WTC11 (cell line): Measurements from ENCODE around the gene TRIM26. TPM values are rescaled to one million over a fixed set of nuclear protein-coding genes. Genes with fewer than 3 reads are reported as not detected.

Experiments
- ATAC-seq: fragments of 200-7000 bp; cut with Tn5 transposase; 2 replicates; pipeline ENCODE4 v1.10.0; 2021; ENCODE audit warnings: mild to moderate bottlenecking, moderate library complexity
- CTCF ChIA-PET: fragments of 300-600 bp; sonication (Branson Sonifier 250); formaldehyde crosslinking; loops from one replicate; lab custom pipeline; 2021; ENCODE audit warnings: antibody characterized with exemption; lab: Charles Lee
- POLR2A ChIA-PET: fragments of 350-600 bp; sonication (Branson Sonifier 250); formaldehyde crosslinking; loops from one replicate; lab custom pipeline; 2021; ENCODE audit warnings: antibody characterized with exemption; lab: Charles Lee
- DNase-seq: peaks from one replicate; pipeline ENCODE4 v3.0.0; 2021; ENCODE audit warnings: low spot score
- H3K27ac Mint-ChIP-seq: 2 replicates; pipeline ENCODE4 v1.8.0; 2021; ENCODE audit warnings: mixed read lengths
- H3K27me3 Mint-ChIP-seq: 2 replicates; pipeline ENCODE4 v1.8.0; 2021; ENCODE audit warnings: low read depth, mild to moderate bottlenecking, moderate library complexity, mixed read lengths
- H3K36me3 Mint-ChIP-seq: 2 replicates; pipeline ENCODE4 v1.8.0; 2021; ENCODE audit warnings: mixed read lengths
- H3K4me1 Mint-ChIP-seq: 2 replicates; pipeline ENCODE4 v1.8.0; 2022; ENCODE audit warnings: mixed read lengths
- H3K4me3 Mint-ChIP-seq: 2 replicates; pipeline ENCODE4 v1.8.0; 2021; ENCODE audit warnings: mild to moderate bottlenecking, moderate library complexity, mixed read lengths
- H3K9me3 Mint-ChIP-seq: 2 replicates; pipeline ENCODE4 v1.8.0; 2021; ENCODE audit warnings: mixed read lengths
- ATF1 ChIP-seq: sonication (generic); formaldehyde crosslinking; IDR thresholded peaks from 2 replicates; pipeline ENCODE4 v1.8.1; 2023; ENCODE audit warnings: mild to moderate bottlenecking, moderate library complexity, missing genetic modification reagents
- ESRRA ChIP-seq: sonication (generic); formaldehyde crosslinking; IDR thresholded peaks from 2 replicates; pipeline ENCODE4 v1.8.1; 2022; ENCODE audit warnings: mild to moderate bottlenecking, missing genetic modification reagents, borderline replicate concordance
- FOXJ3 ChIP-seq: sonication (generic); formaldehyde crosslinking; IDR thresholded peaks from 2 replicates; pipeline ENCODE4 v1.9.0; 2021; ENCODE audit warnings: missing genetic modification reagents, mild to moderate bottlenecking, borderline replicate concordance
- FOXK1 ChIP-seq: sonication (generic); formaldehyde crosslinking; IDR thresholded peaks from 2 replicates; pipeline ENCODE4 v1.8.0; 2022; ENCODE audit warnings: mild to moderate bottlenecking, moderate library complexity, missing genetic modification reagents
- IRF2 ChIP-seq: sonication (generic); formaldehyde crosslinking; IDR thresholded peaks from 2 replicates; pipeline ENCODE4 v1.8.0; 2022; ENCODE audit warnings: low read depth, missing genetic modification reagents, borderline replicate concordance
- NR2C2 ChIP-seq: sonication (generic); formaldehyde crosslinking; IDR thresholded peaks from 2 replicates; pipeline ENCODE4 v1.8.0; 2022; ENCODE audit warnings: mild to moderate bottlenecking, missing genetic modification reagents
- NR3C1 ChIP-seq: sonication (generic); formaldehyde crosslinking; conservative IDR thresholded peaks from 2 replicates; pipeline ENCODE4 v1.8.1; 2023; ENCODE audit warnings: low read depth, mild to moderate bottlenecking, missing genetic modification reagents
- TCF7 ChIP-seq: sonication (generic); formaldehyde crosslinking; IDR thresholded peaks from 2 replicates; pipeline ENCODE4 v1.8.0; 2022; ENCODE audit warnings: mild to moderate bottlenecking, low read depth, missing genetic modification reagents, moderate library complexity
- total RNA-seq: library from RNA; stranded (reverse); gene quantifications from 3 replicates; pipeline ENCODE4 v1.2.3, GENCODE V29; 2021
- TF ChIP-seq, protein P1 (sequence below): sonication (generic); formaldehyde crosslinking; IDR thresholded peaks from 2 replicates; pipeline ENCODE4 v1.8.1; 2023; ENCODE audit warnings: mild to moderate bottlenecking, missing genetic modification reagents
- TF ChIP-seq, protein P2 (sequence below): sonication (generic); formaldehyde crosslinking; IDR thresholded peaks from 2 replicates; pipeline ENCODE4 v1.8.0; 2023; ENCODE audit warnings: missing genetic modification reagents, mild to moderate bottlenecking, borderline replicate concordance
- TF ChIP-seq, protein P3 (sequence below): sonication (generic); formaldehyde crosslinking; IDR thresholded peaks from 2 replicates; pipeline ENCODE4 v1.8.0; 2022; ENCODE audit warnings: missing genetic modification reagents
- TF ChIP-seq, protein P4 (sequence below): sonication (generic); formaldehyde crosslinking; conservative IDR thresholded peaks from 2 replicates; pipeline ENCODE4 v1.8.1; 2022; ENCODE audit warnings: mild to moderate bottlenecking, missing genetic modification reagents
- TF ChIP-seq, protein P5 (sequence below): sonication (generic); formaldehyde crosslinking; IDR thresholded peaks from 2 replicates; pipeline ENCODE4 v1.8.1; 2023; ENCODE audit warnings: mild to moderate bottlenecking, missing genetic modification reagents
- TF ChIP-seq, protein P6 (sequence below): sonication (generic); formaldehyde crosslinking; IDR thresholded peaks from 2 replicates; pipeline ENCODE4 v1.8.0; 2023; ENCODE audit warnings: missing genetic modification reagents
- TF ChIP-seq, protein P7 (sequence below): fragments of 250-450 bp; sonication (Bioruptor Pico); IDR thresholded peaks from 2 replicates; pipeline ENCODE4 v1.9.0; 2021; ENCODE audit warnings: moderate library complexity, mild to moderate bottlenecking, inconsistent platforms, borderline replicate concordance
- TF ChIP-seq, protein P8 (sequence below): sonication (generic); formaldehyde crosslinking; IDR thresholded peaks from 2 replicates; pipeline ENCODE4 v1.8.0; 2022; ENCODE audit warnings: mild to moderate bottlenecking, missing genetic modification reagents
- TF ChIP-seq, protein P9 (sequence below): sonication (generic); formaldehyde crosslinking; IDR thresholded peaks from 2 replicates; pipeline ENCODE4 v1.8.1; 2023; ENCODE audit warnings: mild to moderate bottlenecking, missing genetic modification reagents, borderline replicate concordance

The TRIM26 gene
- total RNA-seq, 1 experiment from 2014 or later: 27.7 TPM

DNA sequence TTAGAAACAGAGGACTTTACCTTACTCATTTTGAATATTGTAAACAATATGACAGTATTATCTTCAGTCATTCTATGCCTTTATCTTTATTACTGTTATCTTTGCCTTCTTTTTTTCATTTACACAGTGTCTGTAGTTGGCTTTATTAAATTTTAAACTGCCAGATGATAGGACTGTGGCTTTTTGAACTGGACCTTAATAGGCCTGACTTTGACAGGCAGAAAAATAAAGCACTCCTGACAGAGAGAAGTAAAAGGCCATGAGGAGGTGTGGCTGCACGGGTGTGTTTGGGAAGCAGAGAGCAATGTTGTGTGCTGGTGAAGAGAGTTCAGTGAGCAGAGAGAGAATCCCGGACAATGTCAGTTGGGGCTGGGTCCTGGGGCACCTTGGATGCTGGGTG lies 69.4 kb downstream of the TRIM26 start (continued):
- TF ChIP-seq, protein P1, sequence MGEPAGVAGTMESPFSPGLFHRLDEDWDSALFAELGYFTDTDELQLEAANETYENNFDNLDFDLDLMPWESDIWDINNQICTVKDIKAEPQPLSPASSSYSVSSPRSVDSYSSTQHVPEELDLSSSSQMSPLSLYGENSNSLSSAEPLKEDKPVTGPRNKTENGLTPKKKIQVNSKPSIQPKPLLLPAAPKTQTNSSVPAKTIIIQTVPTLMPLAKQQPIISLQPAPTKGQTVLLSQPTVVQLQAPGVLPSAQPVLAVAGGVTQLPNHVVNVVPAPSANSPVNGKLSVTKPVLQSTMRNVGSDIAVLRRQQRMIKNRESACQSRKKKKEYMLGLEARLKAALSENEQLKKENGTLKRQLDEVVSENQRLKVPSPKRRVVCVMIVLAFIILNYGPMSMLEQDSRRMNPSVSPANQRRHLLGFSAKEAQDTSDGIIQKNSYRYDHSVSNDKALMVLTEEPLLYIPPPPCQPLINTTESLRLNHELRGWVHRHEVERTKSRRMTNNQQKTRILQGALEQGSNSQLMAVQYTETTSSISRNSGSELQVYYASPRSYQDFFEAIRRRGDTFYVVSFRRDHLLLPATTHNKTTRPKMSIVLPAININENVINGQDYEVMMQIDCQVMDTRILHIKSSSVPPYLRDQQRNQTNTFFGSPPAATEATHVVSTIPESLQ (CRISPR knock-in tag): no peak
- TF ChIP-seq TCF7 (CRISPR knock-in tag): no peak
- TF ChIP-seq, protein P2, sequence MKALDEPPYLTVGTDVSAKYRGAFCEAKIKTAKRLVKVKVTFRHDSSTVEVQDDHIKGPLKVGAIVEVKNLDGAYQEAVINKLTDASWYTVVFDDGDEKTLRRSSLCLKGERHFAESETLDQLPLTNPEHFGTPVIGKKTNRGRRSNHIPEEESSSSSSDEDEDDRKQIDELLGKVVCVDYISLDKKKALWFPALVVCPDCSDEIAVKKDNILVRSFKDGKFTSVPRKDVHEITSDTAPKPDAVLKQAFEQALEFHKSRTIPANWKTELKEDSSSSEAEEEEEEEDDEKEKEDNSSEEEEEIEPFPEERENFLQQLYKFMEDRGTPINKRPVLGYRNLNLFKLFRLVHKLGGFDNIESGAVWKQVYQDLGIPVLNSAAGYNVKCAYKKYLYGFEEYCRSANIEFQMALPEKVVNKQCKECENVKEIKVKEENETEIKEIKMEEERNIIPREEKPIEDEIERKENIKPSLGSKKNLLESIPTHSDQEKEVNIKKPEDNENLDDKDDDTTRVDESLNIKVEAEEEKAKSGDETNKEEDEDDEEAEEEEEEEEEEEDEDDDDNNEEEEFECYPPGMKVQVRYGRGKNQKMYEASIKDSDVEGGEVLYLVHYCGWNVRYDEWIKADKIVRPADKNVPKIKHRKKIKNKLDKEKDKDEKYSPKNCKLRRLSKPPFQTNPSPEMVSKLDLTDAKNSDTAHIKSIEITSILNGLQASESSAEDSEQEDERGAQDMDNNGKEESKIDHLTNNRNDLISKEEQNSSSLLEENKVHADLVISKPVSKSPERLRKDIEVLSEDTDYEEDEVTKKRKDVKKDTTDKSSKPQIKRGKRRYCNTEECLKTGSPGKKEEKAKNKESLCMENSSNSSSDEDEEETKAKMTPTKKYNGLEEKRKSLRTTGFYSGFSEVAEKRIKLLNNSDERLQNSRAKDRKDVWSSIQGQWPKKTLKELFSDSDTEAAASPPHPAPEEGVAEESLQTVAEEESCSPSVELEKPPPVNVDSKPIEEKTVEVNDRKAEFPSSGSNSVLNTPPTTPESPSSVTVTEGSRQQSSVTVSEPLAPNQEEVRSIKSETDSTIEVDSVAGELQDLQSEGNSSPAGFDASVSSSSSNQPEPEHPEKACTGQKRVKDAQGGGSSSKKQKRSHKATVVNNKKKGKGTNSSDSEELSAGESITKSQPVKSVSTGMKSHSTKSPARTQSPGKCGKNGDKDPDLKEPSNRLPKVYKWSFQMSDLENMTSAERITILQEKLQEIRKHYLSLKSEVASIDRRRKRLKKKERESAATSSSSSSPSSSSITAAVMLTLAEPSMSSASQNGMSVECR (CRISPR knock-in tag): no peak
- TF ChIP-seq, all 79 proteins: peak for 0

DNA sequence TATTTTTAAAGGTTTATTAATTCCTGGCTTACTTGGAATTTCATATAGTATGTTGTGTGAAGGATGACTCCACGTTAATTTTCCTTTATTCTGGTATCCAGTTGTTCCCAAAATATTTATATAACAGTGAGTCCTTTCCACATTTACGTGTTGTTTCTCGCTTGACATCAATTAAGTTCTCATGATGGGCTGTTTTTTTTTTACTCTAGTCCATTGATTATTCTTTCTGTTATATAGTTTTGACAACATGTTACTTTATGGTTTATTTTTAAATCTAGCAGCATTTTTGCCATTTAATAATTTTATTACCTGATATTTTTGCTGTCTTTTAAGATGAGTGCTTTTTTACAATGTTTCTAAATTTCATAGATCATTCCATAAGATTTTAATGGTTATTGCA lies 70.5 kb downstream of the TRIM26 start:
- no peak for ATAC-seq
- Mint-ChIP-seq H3K4me1 (peaks cover 4% of the 10 kb centered on the region), H3K27me3 (peaks cover 39% of the 10 kb centered on the region), H3K4me3 (no peak overlapping the region), H3K9me3 (no peaks in the 10 kb centered on the region), H3K36me3 (no peaks in the 10 kb centered on the region), H3K27ac (no peak overlapping the region)
- POLR2A ChIA-PET: interaction anchor here (0.7 kb wide), 1 partner anchor 186 kb away, joined by 11 read pairs; no protein-coding TSS in a partner anchor
- DNase-seq: no peak
- CTCF ChIA-PET: interaction anchor here (1.2 to 2.7 kb wide), 2 partner anchors 12 to 39 kb away, joined by 4 to 11 read pairs; no protein-coding TSS in a partner anchor
- TF ChIP-seq, protein P3, sequence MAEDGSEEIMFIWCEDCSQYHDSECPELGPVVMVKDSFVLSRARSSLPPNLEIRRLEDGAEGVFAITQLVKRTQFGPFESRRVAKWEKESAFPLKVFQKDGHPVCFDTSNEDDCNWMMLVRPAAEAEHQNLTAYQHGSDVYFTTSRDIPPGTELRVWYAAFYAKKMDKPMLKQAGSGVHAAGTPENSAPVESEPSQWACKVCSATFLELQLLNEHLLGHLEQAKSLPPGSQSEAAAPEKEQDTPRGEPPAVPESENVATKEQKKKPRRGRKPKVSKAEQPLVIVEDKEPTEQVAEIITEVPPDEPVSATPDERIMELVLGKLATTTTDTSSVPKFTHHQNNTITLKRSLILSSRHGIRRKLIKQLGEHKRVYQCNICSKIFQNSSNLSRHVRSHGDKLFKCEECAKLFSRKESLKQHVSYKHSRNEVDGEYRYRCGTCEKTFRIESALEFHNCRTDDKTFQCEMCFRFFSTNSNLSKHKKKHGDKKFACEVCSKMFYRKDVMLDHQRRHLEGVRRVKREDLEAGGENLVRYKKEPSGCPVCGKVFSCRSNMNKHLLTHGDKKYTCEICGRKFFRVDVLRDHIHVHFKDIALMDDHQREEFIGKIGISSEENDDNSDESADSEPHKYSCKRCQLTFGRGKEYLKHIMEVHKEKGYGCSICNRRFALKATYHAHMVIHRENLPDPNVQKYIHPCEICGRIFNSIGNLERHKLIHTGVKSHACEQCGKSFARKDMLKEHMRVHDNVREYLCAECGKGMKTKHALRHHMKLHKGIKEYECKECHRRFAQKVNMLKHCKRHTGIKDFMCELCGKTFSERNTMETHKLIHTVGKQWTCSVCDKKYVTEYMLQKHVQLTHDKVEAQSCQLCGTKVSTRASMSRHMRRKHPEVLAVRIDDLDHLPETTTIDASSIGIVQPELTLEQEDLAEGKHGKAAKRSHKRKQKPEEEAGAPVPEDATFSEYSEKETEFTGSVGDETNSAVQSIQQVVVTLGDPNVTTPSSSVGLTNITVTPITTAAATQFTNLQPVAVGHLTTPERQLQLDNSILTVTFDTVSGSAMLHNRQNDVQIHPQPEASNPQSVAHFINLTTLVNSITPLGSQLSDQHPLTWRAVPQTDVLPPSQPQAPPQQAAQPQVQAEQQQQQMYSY (CRISPR knock-in tag): no peak
- TF ChIP-seq ESRRA (CRISPR knock-in tag): no peak
- TF ChIP-seq FOXJ3 (CRISPR knock-in tag): no peak
- TF ChIP-seq, protein P4, sequence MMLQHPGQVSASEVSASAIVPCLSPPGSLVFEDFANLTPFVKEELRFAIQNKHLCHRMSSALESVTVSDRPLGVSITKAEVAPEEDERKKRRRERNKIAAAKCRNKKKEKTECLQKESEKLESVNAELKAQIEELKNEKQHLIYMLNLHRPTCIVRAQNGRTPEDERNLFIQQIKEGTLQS (CRISPR knock-in tag): no peak
- TF ChIP-seq, protein P5, sequence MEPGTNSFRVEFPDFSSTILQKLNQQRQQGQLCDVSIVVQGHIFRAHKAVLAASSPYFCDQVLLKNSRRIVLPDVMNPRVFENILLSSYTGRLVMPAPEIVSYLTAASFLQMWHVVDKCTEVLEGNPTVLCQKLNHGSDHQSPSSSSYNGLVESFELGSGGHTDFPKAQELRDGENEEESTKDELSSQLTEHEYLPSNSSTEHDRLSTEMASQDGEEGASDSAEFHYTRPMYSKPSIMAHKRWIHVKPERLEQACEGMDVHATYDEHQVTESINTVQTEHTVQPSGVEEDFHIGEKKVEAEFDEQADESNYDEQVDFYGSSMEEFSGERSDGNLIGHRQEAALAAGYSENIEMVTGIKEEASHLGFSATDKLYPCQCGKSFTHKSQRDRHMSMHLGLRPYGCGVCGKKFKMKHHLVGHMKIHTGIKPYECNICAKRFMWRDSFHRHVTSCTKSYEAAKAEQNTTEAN (CRISPR knock-in tag): no peak
- TF ChIP-seq, protein P6, sequence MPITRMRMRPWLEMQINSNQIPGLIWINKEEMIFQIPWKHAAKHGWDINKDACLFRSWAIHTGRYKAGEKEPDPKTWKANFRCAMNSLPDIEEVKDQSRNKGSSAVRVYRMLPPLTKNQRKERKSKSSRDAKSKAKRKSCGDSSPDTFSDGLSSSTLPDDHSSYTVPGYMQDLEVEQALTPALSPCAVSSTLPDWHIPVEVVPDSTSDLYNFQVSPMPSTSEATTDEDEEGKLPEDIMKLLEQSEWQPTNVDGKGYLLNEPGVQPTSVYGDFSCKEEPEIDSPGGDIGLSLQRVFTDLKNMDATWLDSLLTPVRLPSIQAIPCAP (CRISPR knock-in tag): no peak
- TF ChIP-seq IRF2 (CRISPR knock-in tag): no peak
- TF ChIP-seq, protein P7, sequence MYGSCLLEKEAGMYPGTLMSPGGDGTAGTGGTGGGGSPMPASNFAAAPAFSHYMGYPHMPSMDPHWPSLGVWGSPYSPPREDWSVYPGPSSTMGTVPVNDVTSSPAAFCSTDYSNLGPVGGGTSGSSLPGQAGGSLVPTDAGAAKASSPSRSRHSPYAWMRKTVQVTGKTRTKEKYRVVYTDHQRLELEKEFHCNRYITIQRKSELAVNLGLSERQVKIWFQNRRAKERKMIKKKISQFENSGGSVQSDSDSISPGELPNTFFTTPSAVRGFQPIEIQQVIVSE: no peak
- no peak for TF ChIP-seq NR2C2 (CRISPR knock-in tag)
- no peak for TF ChIP-seq ATF1
- TF ChIP-seq NR3C1 (CRISPR knock-in tag): no peak
- no peak for TF ChIP-seq FOXK1
- TF ChIP-seq, protein P8, sequence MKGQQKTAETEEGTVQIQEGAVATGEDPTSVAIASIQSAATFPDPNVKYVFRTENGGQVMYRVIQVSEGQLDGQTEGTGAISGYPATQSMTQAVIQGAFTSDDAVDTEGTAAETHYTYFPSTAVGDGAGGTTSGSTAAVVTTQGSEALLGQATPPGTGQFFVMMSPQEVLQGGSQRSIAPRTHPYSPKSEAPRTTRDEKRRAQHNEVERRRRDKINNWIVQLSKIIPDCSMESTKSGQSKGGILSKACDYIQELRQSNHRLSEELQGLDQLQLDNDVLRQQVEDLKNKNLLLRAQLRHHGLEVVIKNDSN (CRISPR knock-in tag): no peak
- TF ChIP-seq, protein P9, sequence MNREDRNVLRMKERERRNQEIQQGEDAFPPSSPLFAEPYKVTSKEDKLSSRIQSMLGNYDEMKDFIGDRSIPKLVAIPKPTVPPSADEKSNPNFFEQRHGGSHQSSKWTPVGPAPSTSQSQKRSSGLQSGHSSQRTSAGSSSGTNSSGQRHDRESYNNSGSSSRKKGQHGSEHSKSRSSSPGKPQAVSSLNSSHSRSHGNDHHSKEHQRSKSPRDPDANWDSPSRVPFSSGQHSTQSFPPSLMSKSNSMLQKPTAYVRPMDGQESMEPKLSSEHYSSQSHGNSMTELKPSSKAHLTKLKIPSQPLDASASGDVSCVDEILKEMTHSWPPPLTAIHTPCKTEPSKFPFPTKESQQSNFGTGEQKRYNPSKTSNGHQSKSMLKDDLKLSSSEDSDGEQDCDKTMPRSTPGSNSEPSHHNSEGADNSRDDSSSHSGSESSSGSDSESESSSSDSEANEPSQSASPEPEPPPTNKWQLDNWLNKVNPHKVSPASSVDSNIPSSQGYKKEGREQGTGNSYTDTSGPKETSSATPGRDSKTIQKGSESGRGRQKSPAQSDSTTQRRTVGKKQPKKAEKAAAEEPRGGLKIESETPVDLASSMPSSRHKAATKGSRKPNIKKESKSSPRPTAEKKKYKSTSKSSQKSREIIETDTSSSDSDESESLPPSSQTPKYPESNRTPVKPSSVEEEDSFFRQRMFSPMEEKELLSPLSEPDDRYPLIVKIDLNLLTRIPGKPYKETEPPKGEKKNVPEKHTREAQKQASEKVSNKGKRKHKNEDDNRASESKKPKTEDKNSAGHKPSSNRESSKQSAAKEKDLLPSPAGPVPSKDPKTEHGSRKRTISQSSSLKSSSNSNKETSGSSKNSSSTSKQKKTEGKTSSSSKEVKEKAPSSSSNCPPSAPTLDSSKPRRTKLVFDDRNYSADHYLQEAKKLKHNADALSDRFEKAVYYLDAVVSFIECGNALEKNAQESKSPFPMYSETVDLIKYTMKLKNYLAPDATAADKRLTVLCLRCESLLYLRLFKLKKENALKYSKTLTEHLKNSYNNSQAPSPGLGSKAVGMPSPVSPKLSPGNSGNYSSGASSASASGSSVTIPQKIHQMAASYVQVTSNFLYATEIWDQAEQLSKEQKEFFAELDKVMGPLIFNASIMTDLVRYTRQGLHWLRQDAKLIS: no peak
